Amniotic epithelial cell (primary cell): Measurements from ENCODE around the gene CTDSP2.
"Not testable (repeated sequence)": the region's sequence is repeated elsewhere in the genome, so short reads cannot be mapped to it uniquely, and the experiment has no call there.

Source experiments
- DNase-seq: peaks from one replicate; pipeline ENCODE4 v3.0.0-alpha.2; 2010; ENCODE audit warnings: low read depth

Gene CTDSP2

GRCh38 chr12:57846577-57847319 lies at the start of gene CTDSP2:
Gene CTDSP2, minus strand, starts transcription at chr12:57846729. Its CDS starts 294 bp downstream, at chr12:57846435.
- peak; percentile 98 for DNase-seq

GRCh38 chr12:57896115-57896433 lies 49.5 kb upstream of the CTDSP2 start:
- DNase-seq = no peak

GRCh38 chr12:57895389-57896114 lies 49.0 kb upstream of the CTDSP2 start:
- peak; percentile 52 for DNase-seq

- no peak for DNase-seq
Measured at GRCh38 chr12:57894399-57895292, 48.1 kb upstream of the CTDSP2 start.

- peak; percentile 93 for DNase-seq
Measured at GRCh38 chr12:57893431-57894353, 47.2 kb upstream of the CTDSP2 start.

GRCh38 chr12:57892232-57892972 lies 45.9 kb upstream of the CTDSP2 start:
- DNase-seq = no peak

- DNase-seq = no peak
Measured at GRCh38 chr12:57891542-57892228, 45.2 kb upstream of the CTDSP2 start.

- no peak for DNase-seq
Measured at GRCh38 chr12:57890191-57891115, 43.9 kb upstream of the CTDSP2 start.

- peak; percentile 58 for DNase-seq
Measured at GRCh38 chr12:57889500-57889989, 43.0 kb upstream of the CTDSP2 start.

- DNase-seq = peak; percentile 49
Measured at GRCh38 chr12:57888409-57889157, 42.1 kb upstream of the CTDSP2 start.

- DNase-seq = no peak
Measured at GRCh38 chr12:57887631-57888408, 41.3 kb upstream of the CTDSP2 start.

- DNase-seq = not testable (repeated sequence)
Measured at GRCh38 chr12:57886964-57887363, 40.4 kb upstream of the CTDSP2 start.

- no peak for DNase-seq
Measured at GRCh38 chr12:57886542-57886941, 40.0 kb upstream of the CTDSP2 start.

- no peak for DNase-seq
Measured at GRCh38 chr12:57885207-57885606, 38.7 kb upstream of the CTDSP2 start.

GRCh38 chr12:57883700-57884099 lies 37.2 kb upstream of the CTDSP2 start:
- DNase-seq = no peak

GRCh38 chr12:57883057-57883456 lies 36.5 kb upstream of the CTDSP2 start:
- DNase-seq = no peak

GRCh38 chr12:57882575-57882974 lies 36.0 kb upstream of the CTDSP2 start:
- no peak for DNase-seq
